Ishikawa (cell line): ENCODE data around the gene ADAD1.

Source experiments
- CEBPB ChIP-seq: IDR thresholded peaks from 2 replicates; pipeline ENCODE4 v1.6.1; 2012
- CREB1 ChIP-seq: IDR thresholded peaks from 2 replicates; pipeline ENCODE4 v1.6.1; 2012; ENCODE audit warnings: low read depth
- EGR1 ChIP-seq: IDR thresholded peaks from 2 replicates; pipeline ENCODE4 v1.6.1; 2012
- EP300 ChIP-seq: IDR thresholded peaks from 2 replicates; pipeline ENCODE4 v1.6.1; 2012; ENCODE audit warnings: borderline replicate concordance
- FOXM1 ChIP-seq: IDR thresholded peaks from 2 replicates; pipeline ENCODE4 v1.6.1; 2012; ENCODE audit warnings: low read depth, borderline replicate concordance
- MAX ChIP-seq: IDR thresholded peaks from 2 replicates; pipeline ENCODE4 v1.6.1; 2012
- NFIC ChIP-seq: IDR thresholded peaks from 2 replicates; pipeline ENCODE4 v1.6.1; 2012
- RAD21 ChIP-seq: IDR thresholded peaks from 2 replicates; pipeline ENCODE4 v1.6.1; 2012; ENCODE audit warnings: low read depth
- REST ChIP-seq: IDR thresholded peaks from 2 replicates; pipeline ENCODE4 v1.6.1; 2012; ENCODE audit warnings: low read depth, mild to moderate bottlenecking
- TAF1 ChIP-seq: IDR thresholded peaks from 2 replicates; pipeline ENCODE4 v1.6.1; 2012; ENCODE audit warnings: low read depth, mild to moderate bottlenecking
- TCF12 ChIP-seq: IDR thresholded peaks from 2 replicates; pipeline ENCODE4 v1.6.1; 2012; ENCODE audit warnings: low read depth
- TEAD4 ChIP-seq: IDR thresholded peaks from 2 replicates; pipeline ENCODE4 v1.6.1; 2012
- USF1 ChIP-seq: IDR thresholded peaks from 2 replicates; pipeline ENCODE4 v1.6.1; 2012
- YY1 ChIP-seq: IDR thresholded peaks from 2 replicates; pipeline ENCODE4 v1.6.1; 2012; ENCODE audit warnings: low read depth
- ZBTB7A ChIP-seq: IDR thresholded peaks from 2 replicates; pipeline ENCODE4 v1.6.1; 2012; ENCODE audit warnings: low read depth

ADAD1 gene

GRCh38 chr4:122378711-122379110 lies at the start of gene ADAD1:
ADAD1 (plus strand) TSS chr4:122379011; CDS start chr4:122380070, 1,059 bp downstream.
- TF ChIP-seq TAF1 (no peak), ZBTB7A (no peak), EGR1 (no peak), CEBPB (no peak), FOXM1 (no peak), TCF12 (no peak), REST (no peak), EP300 (no peak), YY1 (no peak), USF1 (no peak), MAX (no peak), TEAD4 (no peak), RAD21 (no peak), CREB1 (no peak), NFIC (no peak)

GRCh38 chr4:122329876-122330565 lies 48.8 kb upstream of the ADAD1 start:
- TF ChIP-seq FOXM1 (no peak), CREB1 (no peak), TCF12 (no peak), REST (no peak)

GRCh38 chr4:122331195-122331594 lies 47.6 kb upstream of the ADAD1 start:
- TF ChIP-seq CEBPB = no peak
- TF ChIP-seq RAD21 = no peak
- TF ChIP-seq FOXM1 = no peak
- TF ChIP-seq EGR1 = no peak
- TF ChIP-seq CREB1 = no peak
- no peak for TF ChIP-seq EP300
- TF ChIP-seq NFIC = no peak
- TF ChIP-seq REST = no peak
- no peak for TF ChIP-seq USF1
- TF ChIP-seq TCF12 = no peak
- TF ChIP-seq TAF1 = no peak
- TF ChIP-seq TEAD4 = no peak
- no peak for TF ChIP-seq MAX
- no peak for TF ChIP-seq YY1
- TF ChIP-seq ZBTB7A = no peak

GRCh38 chr4:122334828-122335227 lies 44.0 kb upstream of the ADAD1 start:
- TF ChIP-seq TAF1 (no peak), ZBTB7A (no peak), RAD21 (no peak), FOXM1 (no peak), NFIC (no peak), MAX (no peak), TCF12 (no peak), USF1 (no peak), EGR1 (no peak), CEBPB (no peak), CREB1 (no peak), YY1 (no peak), EP300 (no peak), REST (no peak)
